HCT116 (cell line): Measurements from ENCODE around the gene GPAT3. TPM values are rescaled to one million over a fixed set of nuclear protein-coding genes. Genes with fewer than 3 reads are reported as not detected.
A peak's percentile ranks its signal among the peaks of the same experiment; 100 is the strongest.

Source experiments
- ATAC-seq: fragments of 200-7000 bp; cut with Tn5 transposase; 2 replicates; pipeline ENCODE4 v1.9.1; 2020; ENCODE audit warnings: mild to moderate bottlenecking, moderate library complexity
- BruUV-seq: library from RNA; stranded (reverse); fragments of 400-500 nt; replicated peaks from 2 replicates; lab custom pipeline; 2021; lab: Mats Ljungman, UMichigan
- CTCF ChIA-PET: fragments of 300-600 bp; sonication (Branson Sonifier 250); formaldehyde crosslinking; loops from one replicate; lab custom pipeline; 2021; ENCODE audit warnings: antibody characterized with exemption; lab: Charles Lee
- POLR2A ChIA-PET: fragments of 300-600, 350-600 bp; sonication (Branson Sonifier 250); formaldehyde crosslinking; loops from one replicate; lab custom pipeline; 2021; ENCODE audit warnings: antibody characterized with exemption; lab: Charles Lee
- RAD21 ChIA-PET, 2 experiments: fragments of 300-600 bp; sonication (Branson Sonifier 250); formaldehyde crosslinking; loops; one replicate each; lab custom pipeline; 2023; ENCODE audit warnings: low total read pairs in 2 of 2; ENCODE audit not compliant: uncharacterized antibody in 2 of 2, unreplicated experiment in 2 of 2, low non-redundant PET in 1 of 2; lab: Charles Lee
- DNase-seq: peaks from one replicate; pipeline ENCODE4 v3.0.0-alpha.2; 2010; ENCODE audit warnings: low read depth, low spot score
- H2AFZ ChIP-seq: fragments of 200-600 bp; shearing (Covaris generic), sonication (generic); 2 replicates; pipeline ENCODE4 v1.6.1; 2017; ENCODE audit warnings: low read depth, mixed run types, mixed read lengths, antibody characterized with exemption, low read length; ENCODE audit not compliant: poor library complexity, severe bottlenecking
- H3K27ac ChIP-seq: 2 replicates; pipeline ENCODE4 v1.5.1; 2012; ENCODE audit warnings: low read depth, low read length
- H3K27me3 ChIP-seq: fragments of 200-600 bp; sonication (generic); 2 replicates; pipeline ENCODE4 v1.6.1; 2016; ENCODE audit warnings: mixed run types, low read length, mixed read lengths; ENCODE audit not compliant: insufficient read depth
- H3K36me3 ChIP-seq, 2 experiments: fragments of 200-500 bp in 1 of 2; fragments of 200-600 bp in 1 of 2; sonication (Bioruptor generic) in 1 of 2; sonication (generic) in 1 of 2; 2 replicates each; pipeline versions ENCODE4 v1.5.1 to v1.6.1; 2014 to 2016; ENCODE audit warnings: low read length in 2 of 2, inconsistent platforms in 1 of 2, mixed read lengths in 1 of 2, mixed run types in 1 of 2; ENCODE audit not compliant: insufficient read depth in 2 of 2, control insufficient read depth in 1 of 2
- H3K4me1 ChIP-seq, 2 experiments: fragments of 200-600 bp in 1 of 2; sonication (generic) in 1 of 2; 2 replicates each; pipeline versions ENCODE4 v1.5.1 to v1.6.1; 2012 to 2017; ENCODE audit warnings: low read length in 2 of 2, inconsistent platforms in 1 of 2, mild to moderate bottlenecking in 1 of 2, mixed read lengths in 1 of 2, mixed run types in 1 of 2, moderate library complexity in 1 of 2; ENCODE audit not compliant: insufficient read depth in 2 of 2, control insufficient read depth in 1 of 2
- H3K4me2 ChIP-seq: fragments of 200-600 bp; sonication (generic); 2 replicates; pipeline ENCODE4 v1.6.1; 2017; ENCODE audit warnings: mixed run types, low read length, mixed read lengths
- H3K4me3 ChIP-seq, 2 experiments: fragments of 200-600 bp in 1 of 2; sonication (generic) in 1 of 2; replicated peaks in 1 of 2; 2 replicates each; pipeline ENCODE4 v1.5.1; 2011 to 2016; ENCODE audit warnings: low read length in 2 of 2, control low read depth in 1 of 2, low read depth in 1 of 2, mild to moderate bottlenecking in 1 of 2, mixed read lengths in 1 of 2, mixed run types in 1 of 2
- H3K79me2 ChIP-seq: fragments of 200-600 bp; sonication (generic); 2 replicates; pipeline ENCODE4 v1.6.1; 2017; ENCODE audit warnings: mild to moderate bottlenecking, mixed run types, low read length, moderate library complexity, mixed read lengths; ENCODE audit not compliant: insufficient read depth
- H3K9ac ChIP-seq: fragments of 200-600 bp; sonication (generic); 2 replicates; pipeline ENCODE4 v1.6.1; 2016; ENCODE audit warnings: low read length, mixed read lengths
- H3K9me2 ChIP-seq: fragments of 200-600 bp; sonication (generic), shearing (Covaris generic); 2 replicates; pipeline ENCODE4 v1.6.1; 2017; ENCODE audit warnings: mixed run types, mild to moderate bottlenecking, moderate library complexity; ENCODE audit not compliant: insufficient read depth
- H3K9me3 ChIP-seq, 2 experiments: fragments of 200-500 bp in 1 of 2; fragments of 200-600 bp in 1 of 2; sonication (Bioruptor generic) in 1 of 2; sonication (generic) in 1 of 2; 2 replicates each; pipeline ENCODE4 v1.6.1; 2014 to 2017; ENCODE audit warnings: low read length in 2 of 2, mixed read lengths in 2 of 2, inconsistent platforms in 1 of 2, low read depth in 1 of 2, mild to moderate bottlenecking in 1 of 2, mixed run types in 1 of 2, moderate library complexity in 1 of 2; ENCODE audit not compliant: control insufficient read depth in 1 of 2, insufficient read depth in 1 of 2
- H4K20me1 ChIP-seq: fragments of 200-600 bp; sonication (generic), shearing (Covaris generic); 2 replicates; pipeline ENCODE4 v1.6.1; 2017; ENCODE audit warnings: mixed run types, mild to moderate bottlenecking, moderate library complexity; ENCODE audit not compliant: insufficient read depth
- CBX3 ChIP-seq: IDR thresholded peaks from 2 replicates; pipeline ENCODE4 v1.6.1; 2012; ENCODE audit warnings: low read depth
- CEBPB ChIP-seq: IDR thresholded peaks from 2 replicates; pipeline ENCODE4 v1.6.1; 2012; ENCODE audit warnings: low read depth
- CTCF ChIP-seq, 3 experiments: fragments of 200-600 bp in 1 of 3; sonication (generic) in 1 of 3; IDR thresholded peaks in 2 of 3; conservative IDR thresholded peaks in 1 of 3; 2 replicates each; pipeline ENCODE4 v1.5.1; 2012 to 2017; ENCODE audit warnings: low read depth in 2 of 3, low read length in 2 of 3, antibody characterized with exemption in 1 of 3, borderline replicate concordance in 1 of 3, control low read depth in 1 of 3, mild to moderate bottlenecking in 1 of 3, mixed read lengths in 1 of 3, mixed run types in 1 of 3, moderate library complexity in 1 of 3; ENCODE audit not compliant: insufficient read depth in 1 of 3
- EGR1 ChIP-seq: IDR thresholded peaks from 2 replicates; pipeline ENCODE4 v1.6.1; 2012; ENCODE audit warnings: low read depth
- ELF1 ChIP-seq: IDR thresholded peaks from 2 replicates; pipeline ENCODE4 v1.6.1; 2012; ENCODE audit warnings: low read depth, borderline replicate concordance
- EZH2 ChIP-seq: fragments of 200-600 bp; sonication (generic); IDR thresholded peaks from 2 replicates; pipeline ENCODE4 v1.6.1; 2017; ENCODE audit warnings: antibody characterized with exemption, mixed run types
- EZH2phosphoT487 ChIP-seq: fragments of 200-600 bp; IDR thresholded peaks from 2 replicates; pipeline ENCODE4 v1.6.1; 2018; ENCODE audit warnings: antibody characterized with exemption, borderline replicate concordance
- FOSL1 ChIP-seq: IDR thresholded peaks from 2 replicates; pipeline ENCODE4 v1.6.1; 2012; ENCODE audit warnings: low read depth
- JUND ChIP-seq: IDR thresholded peaks from 2 replicates; pipeline ENCODE4 v1.6.1; 2012
- POLR2A ChIP-seq: IDR thresholded peaks from 2 replicates; pipeline ENCODE4 v1.7.0; 2011; ENCODE audit warnings: borderline replicate concordance; ENCODE audit not compliant: insufficient read depth, insufficient read length; ENCODE audit errors: extremely low read depth
- POLR2AphosphoS5 ChIP-seq: IDR thresholded peaks from 2 replicates; pipeline ENCODE4 v1.6.1; 2011; ENCODE audit warnings: mild to moderate bottlenecking, low read depth, low read length, moderate library complexity
- RAD21 ChIP-seq: IDR thresholded peaks from 2 replicates; pipeline ENCODE4 v1.6.1; 2012; ENCODE audit warnings: low read depth, mild to moderate bottlenecking
- SIN3A ChIP-seq: IDR thresholded peaks from 2 replicates; pipeline ENCODE4 v1.6.1; 2012; ENCODE audit warnings: low read depth
- SP1 ChIP-seq: IDR thresholded peaks from 2 replicates; pipeline ENCODE4 v1.6.1; 2012; ENCODE audit warnings: low read depth
- SRF ChIP-seq: IDR thresholded peaks from 2 replicates; pipeline ENCODE4 v1.6.1; 2012; ENCODE audit warnings: low read depth
- TCF7L2 ChIP-seq: IDR thresholded peaks from 2 replicates; pipeline ENCODE4 v1.7.0; 2011; ENCODE audit warnings: borderline replicate concordance, inconsistent platforms; ENCODE audit not compliant: insufficient read depth, insufficient read length; ENCODE audit errors: extremely low read depth
- YY1 ChIP-seq: IDR thresholded peaks from 2 replicates; pipeline ENCODE4 v1.6.1; 2011; ENCODE audit warnings: low read length, low read depth, moderate library complexity, mild to moderate bottlenecking; ENCODE audit not compliant: insufficient replicate concordance; ENCODE audit errors: extremely low read depth
- ZFX ChIP-seq: fragments of 450-650 bp; IDR thresholded peaks from 2 replicates; pipeline ENCODE4 v1.6.1; 2017
- ZNF274 ChIP-seq: fragments of 200-500 bp; sonication (Bioruptor generic); IDR thresholded peaks from 2 replicates; pipeline ENCODE4 v1.6.1; 2014; ENCODE audit warnings: mild to moderate bottlenecking, low read depth, low read length, inconsistent platforms
- intact Hi-C: fragments of 100-400 bp; cut with micrococcal nuclease; formaldehyde crosslinking; loops from 2 replicates; pipeline ENCODE4 v1.10.0; 2022
- total RNA-seq: library from RNA; stranded (reverse); gene quantifications from one replicate; pipeline ENCODE4 v1.2.1, GENCODE V29; 2021; ENCODE audit not compliant: unreplicated experiment
- TF ChIP-seq, protein P1 (sequence below): IDR thresholded peaks from 2 replicates; pipeline ENCODE4 v1.6.1; 2011; ENCODE audit warnings: mild to moderate bottlenecking, low read length, moderate library complexity; ENCODE audit not compliant: insufficient replicate concordance; ENCODE audit errors: extremely low read depth
- TF ChIP-seq, protein P2 (sequence below): IDR thresholded peaks from 2 replicates; pipeline ENCODE4 v1.6.1; 2012

Gene GPAT3
- total RNA-seq, 1 experiment from 2014 or later = 36.7 TPM

- peak overlapping the region in 1 of 2 experiments; percentile 38; a peak in 2 of 4 replicates for H3K4me3 ChIP-seq
- RAD21 ChIA-PET = no interaction called here
- H3K36me3 ChIP-seq = no peaks in the 10 kb centered on the region
- peaks cover 40 to 64% of the 10 kb centered on the region in 2 experiments for H3K4me1 ChIP-seq
- no peaks in the 10 kb centered on the region for H3K9me2 ChIP-seq
- BruUV-seq = no TSS peak
- POLR2A ChIA-PET = no interaction called here
- H2AFZ ChIP-seq = no peak overlapping the region
- peak overlapping the region; percentile 82 for H3K4me2 ChIP-seq
- ATAC-seq = peak; percentile 85
- peak; percentile 99 for DNase-seq
- no peaks in the 10 kb centered on the region for H3K27me3 ChIP-seq
- CTCF ChIA-PET = interaction anchor here (1.0 kb wide), 1 partner anchor 12 kb away, joined by 3 read pairs; the partner anchor contains the start of gene GPAT3
- H3K9ac ChIP-seq = peak overlapping the region; percentile 50
- no peaks in the 10 kb centered on the region for H4K20me1 ChIP-seq
- H3K27ac ChIP-seq = peak overlapping the region; percentile 73
- H3K79me2 ChIP-seq = peaks cover 19% of the 10 kb centered on the region; the same call in 1 of the 2 replicates
- H3K9me3 ChIP-seq = no peaks in the 10 kb centered on the region
- intact Hi-C loops = no loop called here
- TF ChIP-seq ZNF274 = no peak
- TF ChIP-seq CTCF (IDR thresholded peaks at IDR 0.05 in 2 of 3, conservative IDR thresholded peaks at IDR 0.05 in 1 of 3; ENCODE audit: borderline replicate concordance in 1 of 3, insufficient read depth in 1 of 3, low read depth in 2 of 3, low read length in 2 of 3) = no peak
- peak; percentile 100 for TF ChIP-seq JUND
- TF ChIP-seq ZFX = no peak
- TF ChIP-seq SRF = peak; percentile 94
- peak; percentile 100 for TF ChIP-seq FOSL1
- TF ChIP-seq, protein P1, sequence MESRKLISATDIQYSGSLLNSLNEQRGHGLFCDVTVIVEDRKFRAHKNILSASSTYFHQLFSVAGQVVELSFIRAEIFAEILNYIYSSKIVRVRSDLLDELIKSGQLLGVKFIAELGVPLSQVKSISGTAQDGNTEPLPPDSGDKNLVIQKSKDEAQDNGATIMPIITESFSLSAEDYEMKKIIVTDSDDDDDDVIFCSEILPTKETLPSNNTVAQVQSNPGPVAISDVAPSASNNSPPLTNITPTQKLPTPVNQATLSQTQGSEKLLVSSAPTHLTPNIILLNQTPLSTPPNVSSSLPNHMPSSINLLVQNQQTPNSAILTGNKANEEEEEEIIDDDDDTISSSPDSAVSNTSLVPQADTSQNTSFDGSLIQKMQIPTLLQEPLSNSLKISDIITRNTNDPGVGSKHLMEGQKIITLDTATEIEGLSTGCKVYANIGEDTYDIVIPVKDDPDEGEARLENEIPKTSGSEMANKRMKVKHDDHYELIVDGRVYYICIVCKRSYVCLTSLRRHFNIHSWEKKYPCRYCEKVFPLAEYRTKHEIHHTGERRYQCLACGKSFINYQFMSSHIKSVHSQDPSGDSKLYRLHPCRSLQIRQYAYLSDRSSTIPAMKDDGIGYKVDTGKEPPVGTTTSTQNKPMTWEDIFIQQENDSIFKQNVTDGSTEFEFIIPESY = peak; percentile 75
- TF ChIP-seq SIN3A = peak; percentile 94
- TF ChIP-seq YY1 = peak; percentile 24
- no peak for TF ChIP-seq EGR1
- TF ChIP-seq SP1 = peak; percentile 98
- no peak for TF ChIP-seq EZH2phosphoT487
- TF ChIP-seq CBX3 = peak; percentile 96
- TF ChIP-seq, protein P2, sequence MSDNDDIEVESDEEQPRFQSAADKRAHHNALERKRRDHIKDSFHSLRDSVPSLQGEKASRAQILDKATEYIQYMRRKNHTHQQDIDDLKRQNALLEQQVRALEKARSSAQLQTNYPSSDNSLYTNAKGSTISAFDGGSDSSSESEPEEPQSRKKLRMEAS = peak; percentile 89
- TF ChIP-seq TCF7L2 = peak; percentile 90
- TF ChIP-seq EZH2 = no peak
- no peak; the same call in 1 of the 2 replicates for TF ChIP-seq ELF1
- no peak for TF ChIP-seq POLR2A
- TF ChIP-seq CEBPB = peak; percentile 97
- no peak; the same call in 1 of the 2 replicates for TF ChIP-seq RAD21
- TF ChIP-seq POLR2AphosphoS5 = peak; percentile 88
These were observed 12.4 kb downstream of the GPAT3 start for GRCh38 chr4:83548151-83548905.
